GM23338 (cell line): ENCODE results near the gene HIVEP2. TPM values are rescaled to one million over a fixed set of nuclear protein-coding genes. Genes with fewer than 3 reads are reported as not detected.

Source experiments
- ATAC-seq: fragments of 200-7000 bp; cut with Tn5 transposase; 3 replicates; pipeline ENCODE4 v1.9.1; 2020
- DNase-seq: peaks from one replicate; pipeline ENCODE4 v3.0.0-alpha.2; 2015; ENCODE audit warnings: low spot score
- H2AFZ ChIP-seq: fragments of 200-600 bp; sonication (generic); 2 replicates; pipeline ENCODE4 v1.8.0; 2016; ENCODE audit warnings: antibody characterized with exemption, mild to moderate bottlenecking, moderate library complexity
- H3F3A ChIP-seq: fragments of 200-600 bp; sonication (generic); replicated peaks from 2 replicates; pipeline ENCODE4 v1.8.0; 2017; ENCODE audit warnings: antibody characterized with exemption, mixed run types, low read depth
- H3K27ac ChIP-seq: fragments of 200-600 bp; sonication (generic); 2 replicates; pipeline ENCODE4 v1.6.1; 2016; ENCODE audit warnings: low read depth
- H3K27me3 ChIP-seq: fragments of 200-600 bp; sonication (generic); 2 replicates; pipeline ENCODE4 v1.8.0; 2016; ENCODE audit warnings: mild to moderate bottlenecking, mixed run types, moderate library complexity; ENCODE audit not compliant: insufficient read depth
- H3K36me3 ChIP-seq: fragments of 200-600 bp; sonication (generic); 2 replicates; pipeline ENCODE4 v1.8.0; 2016; ENCODE audit warnings: mild to moderate bottlenecking; ENCODE audit not compliant: insufficient read depth
- H3K4me1 ChIP-seq: fragments of 200-600 bp; sonication (generic); 2 replicates; pipeline ENCODE4 v1.8.0; 2016; ENCODE audit warnings: mild to moderate bottlenecking, moderate library complexity; ENCODE audit not compliant: insufficient read depth
- H3K4me2 ChIP-seq: fragments of 200-600 bp; sonication (generic); 2 replicates; pipeline ENCODE4 v1.7.1; 2017; ENCODE audit warnings: mixed run types
- H3K4me3 ChIP-seq: fragments of 200-600 bp; sonication (generic); 2 replicates; pipeline ENCODE4 v1.6.1; 2016; ENCODE audit warnings: mixed run types
- H3K79me2 ChIP-seq: fragments of 200-600 bp; sonication (generic); replicated peaks from 2 replicates; pipeline ENCODE4 v1.8.0; 2017; ENCODE audit warnings: mild to moderate bottlenecking; ENCODE audit not compliant: insufficient read depth
- H3K9me2 ChIP-seq: fragments of 200-600 bp; sonication (generic); 2 replicates; pipeline ENCODE4 v1.8.0; 2017; ENCODE audit not compliant: insufficient read depth
- H4K20me1 ChIP-seq: fragments of 200-600 bp; sonication (generic); replicated peaks from 2 replicates; pipeline ENCODE4 v1.8.0; 2017; ENCODE audit warnings: mild to moderate bottlenecking; ENCODE audit not compliant: insufficient read depth
- H3K27ac Mint-ChIP-seq: 2 replicates; pipeline ENCODE4 v1.8.0; 2020; ENCODE audit warnings: inconsistent platforms, mild to moderate bottlenecking, moderate library complexity, mixed read lengths
- H3K27me3 Mint-ChIP-seq: 3 replicates; pipeline ENCODE4 v1.8.0; 2022; ENCODE audit warnings: low read depth, mild to moderate bottlenecking, moderate library complexity, mixed read lengths, inconsistent platforms; ENCODE audit not compliant: insufficient read depth, poor library complexity
- H3K36me3 Mint-ChIP-seq: 3 replicates; pipeline ENCODE4 v1.8.0; 2021; ENCODE audit warnings: low read depth, mild to moderate bottlenecking, inconsistent platforms, moderate library complexity, mixed read lengths
- H3K4me1 Mint-ChIP-seq: 3 replicates; pipeline ENCODE4 v1.8.0; 2020; ENCODE audit warnings: mild to moderate bottlenecking, inconsistent platforms, mixed read lengths
- H3K4me3 Mint-ChIP-seq: 3 replicates; pipeline ENCODE4 v1.8.0; 2021; ENCODE audit warnings: moderate library complexity, mild to moderate bottlenecking, inconsistent platforms, mixed read lengths
- H3K9me3 Mint-ChIP-seq: 3 replicates; pipeline ENCODE4 v1.8.0; 2020; ENCODE audit warnings: moderate library complexity, mild to moderate bottlenecking, inconsistent platforms, mixed read lengths
- EZH2phosphoT487 ChIP-seq: fragments of 200-600 bp; sonication (generic); IDR thresholded peaks from one replicate; pipeline ENCODE4 v1.8.1; 2018; ENCODE audit warnings: antibody characterized with exemption; ENCODE audit not compliant: unreplicated experiment
- JUNB ChIP-seq: IDR thresholded peaks from one replicate; pipeline ENCODE4 v1.6.1; 2016; ENCODE audit warnings: antibody characterized with exemption; ENCODE audit not compliant: unreplicated experiment
- NANOG ChIP-seq: IDR thresholded peaks from 2 replicates; pipeline ENCODE4 v1.6.1; 2016; ENCODE audit warnings: antibody characterized with exemption, borderline replicate concordance
- POLR2AphosphoS5 ChIP-seq: IDR thresholded peaks from 2 replicates; pipeline ENCODE4 v1.6.1; 2016; ENCODE audit warnings: antibody characterized with exemption, low read depth
- STAT1 ChIP-seq: IDR thresholded peaks from one replicate; pipeline ENCODE4 v1.6.1; 2016; ENCODE audit warnings: antibody characterized with exemption; ENCODE audit not compliant: unreplicated experiment
- ZNF114 ChIP-seq: fragments of 250-450 bp; sonication (Bioruptor Pico); IDR thresholded peaks from 2 replicates; pipeline ENCODE4 v1.5.0; 2020; ENCODE audit warnings: mild to moderate bottlenecking, moderate library complexity
- ZNF331 ChIP-seq: fragments of 250-450 bp; sonication (Bioruptor Pico); IDR thresholded peaks from 2 replicates; pipeline ENCODE4 v1.5.0; 2020; ENCODE audit warnings: low read depth, mild to moderate bottlenecking, moderate library complexity
- ZNF462 ChIP-seq: fragments of 250-450 bp; sonication (Bioruptor Pico); IDR thresholded peaks from 2 replicates; pipeline ENCODE4 v1.5.0; 2020; ENCODE audit warnings: mild to moderate bottlenecking, moderate library complexity
- polyA plus RNA-seq: library from polyadenylated mRNA; unstranded; fragments of >200 nt; fragmentation: Nextera tagmentation; extraction: Ambion mirVana; gene quantifications from 2 replicates; pipeline ENCODE4 v1.2.1, GENCODE V29; 2016
- total RNA-seq: library from RNA; depleted of rRNA; stranded (reverse); fragments of >200 nt; shearing (Covaris generic); gene quantifications from 2 replicates; pipeline ENCODE4 v1.2.3, GENCODE V29; 2014
- TF ChIP-seq, protein P1 (sequence below), 2 experiments: fragments of 200-600 bp in 1 of 2; sonication (generic) in 1 of 2; conservative IDR thresholded peaks; 2 replicates each; pipeline versions ENCODE4 v1.5.1 to v1.6.1; 2016 to 2017; ENCODE audit warnings: antibody characterized with exemption in 2 of 2, low read depth in 2 of 2, mild to moderate bottlenecking in 2 of 2, moderate library complexity in 1 of 2
- TF ChIP-seq, protein P2 (sequence below): IDR thresholded peaks from one replicate; pipeline ENCODE4 v1.6.1; 2018; ENCODE audit warnings: antibody characterized with exemption; ENCODE audit not compliant: unreplicated experiment

The HIVEP2 gene
- total and polyA plus RNA-seq, 2 experiments from 2014 or later: 1.5 to 7.4 TPM

- no peak overlapping the region for H3K27ac Mint-ChIP-seq
- Histone ChIP-seq H3K4me1 (peaks cover 43% of the 10 kb centered on the region), H3K79me2 (no peaks in the 10 kb centered on the region), H3K4me2 (no peak overlapping the region), H3K9me2 (peaks cover 5% of the 10 kb centered on the region), H4K20me1 (no peaks in the 10 kb centered on the region), H3K27ac (0 out of 2 replicates have a peak overlapping the region, but pooled peaks have one; percentile 12), H2AFZ (no peak overlapping the region), H3F3A (no peaks in the 10 kb centered on the region), H3K27me3 (no peaks in the 10 kb centered on the region), H3K4me3 (no peak overlapping the region), H3K36me3 (no peaks in the 10 kb centered on the region)
- peaks cover 7% of the 10 kb centered on the region; the same call in 1 of the 3 replicates for H3K9me3 Mint-ChIP-seq
- ATAC-seq: no peak
- DNase-seq: no peak
- TF ChIP-seq STAT1: no peak
- TF ChIP-seq, protein P1, sequence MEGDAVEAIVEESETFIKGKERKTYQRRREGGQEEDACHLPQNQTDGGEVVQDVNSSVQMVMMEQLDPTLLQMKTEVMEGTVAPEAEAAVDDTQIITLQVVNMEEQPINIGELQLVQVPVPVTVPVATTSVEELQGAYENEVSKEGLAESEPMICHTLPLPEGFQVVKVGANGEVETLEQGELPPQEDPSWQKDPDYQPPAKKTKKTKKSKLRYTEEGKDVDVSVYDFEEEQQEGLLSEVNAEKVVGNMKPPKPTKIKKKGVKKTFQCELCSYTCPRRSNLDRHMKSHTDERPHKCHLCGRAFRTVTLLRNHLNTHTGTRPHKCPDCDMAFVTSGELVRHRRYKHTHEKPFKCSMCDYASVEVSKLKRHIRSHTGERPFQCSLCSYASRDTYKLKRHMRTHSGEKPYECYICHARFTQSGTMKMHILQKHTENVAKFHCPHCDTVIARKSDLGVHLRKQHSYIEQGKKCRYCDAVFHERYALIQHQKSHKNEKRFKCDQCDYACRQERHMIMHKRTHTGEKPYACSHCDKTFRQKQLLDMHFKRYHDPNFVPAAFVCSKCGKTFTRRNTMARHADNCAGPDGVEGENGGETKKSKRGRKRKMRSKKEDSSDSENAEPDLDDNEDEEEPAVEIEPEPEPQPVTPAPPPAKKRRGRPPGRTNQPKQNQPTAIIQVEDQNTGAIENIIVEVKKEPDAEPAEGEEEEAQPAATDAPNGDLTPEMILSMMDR (conservative IDR thresholded peaks at IDR 0.05; ENCODE audit: low read depth in 2 of 2): no peak
- no peak for TF ChIP-seq ZNF462 (CRISPR knock-in tag)
- TF ChIP-seq EZH2phosphoT487: no peak
- no peak for TF ChIP-seq ZNF331
- TF ChIP-seq POLR2AphosphoS5: no peak
- TF ChIP-seq, protein P2, sequence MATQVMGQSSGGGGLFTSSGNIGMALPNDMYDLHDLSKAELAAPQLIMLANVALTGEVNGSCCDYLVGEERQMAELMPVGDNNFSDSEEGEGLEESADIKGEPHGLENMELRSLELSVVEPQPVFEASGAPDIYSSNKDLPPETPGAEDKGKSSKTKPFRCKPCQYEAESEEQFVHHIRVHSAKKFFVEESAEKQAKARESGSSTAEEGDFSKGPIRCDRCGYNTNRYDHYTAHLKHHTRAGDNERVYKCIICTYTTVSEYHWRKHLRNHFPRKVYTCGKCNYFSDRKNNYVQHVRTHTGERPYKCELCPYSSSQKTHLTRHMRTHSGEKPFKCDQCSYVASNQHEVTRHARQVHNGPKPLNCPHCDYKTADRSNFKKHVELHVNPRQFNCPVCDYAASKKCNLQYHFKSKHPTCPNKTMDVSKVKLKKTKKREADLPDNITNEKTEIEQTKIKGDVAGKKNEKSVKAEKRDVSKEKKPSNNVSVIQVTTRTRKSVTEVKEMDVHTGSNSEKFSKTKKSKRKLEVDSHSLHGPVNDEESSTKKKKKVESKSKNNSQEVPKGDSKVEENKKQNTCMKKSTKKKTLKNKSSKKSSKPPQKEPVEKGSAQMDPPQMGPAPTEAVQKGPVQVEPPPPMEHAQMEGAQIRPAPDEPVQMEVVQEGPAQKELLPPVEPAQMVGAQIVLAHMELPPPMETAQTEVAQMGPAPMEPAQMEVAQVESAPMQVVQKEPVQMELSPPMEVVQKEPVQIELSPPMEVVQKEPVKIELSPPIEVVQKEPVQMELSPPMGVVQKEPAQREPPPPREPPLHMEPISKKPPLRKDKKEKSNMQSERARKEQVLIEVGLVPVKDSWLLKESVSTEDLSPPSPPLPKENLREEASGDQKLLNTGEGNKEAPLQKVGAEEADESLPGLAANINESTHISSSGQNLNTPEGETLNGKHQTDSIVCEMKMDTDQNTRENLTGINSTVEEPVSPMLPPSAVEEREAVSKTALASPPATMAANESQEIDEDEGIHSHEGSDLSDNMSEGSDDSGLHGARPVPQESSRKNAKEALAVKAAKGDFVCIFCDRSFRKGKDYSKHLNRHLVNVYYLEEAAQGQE: no peak
- TF ChIP-seq JUNB: no peak
- TF ChIP-seq NANOG: no peak
- no peak for TF ChIP-seq ZNF114 (CRISPR knock-in tag)
- no peaks in the 10 kb centered on the region for H3K27me3 Mint-ChIP-seq
- H3K4me3 Mint-ChIP-seq: no peak overlapping the region
- H3K36me3 Mint-ChIP-seq: peaks cover 15% of the 10 kb centered on the region; the same call in 2 of the 3 replicates
- H3K4me1 Mint-ChIP-seq: peaks cover 53% of the 10 kb centered on the region
Observed at GRCh38 chr6:142857233-142857761, 87.7 kb downstream of the HIVEP2 start.
